ENCODE data around the gene TMEM132D.

- TF ChIP-seq TEAD4 (CRISPR knock-in tag; IDR thresholded peaks at IDR 0.05), result no peak
- TF ChIP-seq SP1 (CRISPR knock-in tag; conservative IDR thresholded peaks at IDR 0.05), result no peak
- TF ChIP-seq FOXP4 (CRISPR knock-in tag; IDR thresholded peaks at IDR 0.05), result no peak
- TF ChIP-seq ZNF416 (CRISPR knock-in tag; IDR thresholded peaks at IDR 0.05), result no peak
- TF ChIP-seq CTCF (IDR thresholded peaks at IDR 0.05), result no peak
- TF ChIP-seq JUN (CRISPR knock-in tag; IDR thresholded peaks at IDR 0.05), result no peak
Measured at GRCh38 chr12:129870796-129871195, 33.0 kb downstream of the TMEM132D start.

Measured in WTC11 (cell line).